Stimulated activated CD4-positive, alpha-beta T cell treated with anti-CD3 and anti-CD28 coated beads, Interleukin-12 subunit alpha, Interleukin-12 subunit beta, amount 100 ng/mL, for 24 hours (primary cell): Measurements from ENCODE around the gene ACBD5.
A peak's percentile ranks its signal among the peaks of the same experiment; 100 is the strongest.
"Not testable (repeated sequence)": the region's sequence is repeated elsewhere in the genome, so short reads cannot be mapped to it uniquely, and the experiment has no call there.

Experiments used
- DNase-seq, 2 experiments: peaks; one replicate each; pipeline ENCODE4 v3.0.0-alpha.2; 2020; ENCODE audit warnings: low read depth in 2 of 2

ACBD5 gene

DNA sequence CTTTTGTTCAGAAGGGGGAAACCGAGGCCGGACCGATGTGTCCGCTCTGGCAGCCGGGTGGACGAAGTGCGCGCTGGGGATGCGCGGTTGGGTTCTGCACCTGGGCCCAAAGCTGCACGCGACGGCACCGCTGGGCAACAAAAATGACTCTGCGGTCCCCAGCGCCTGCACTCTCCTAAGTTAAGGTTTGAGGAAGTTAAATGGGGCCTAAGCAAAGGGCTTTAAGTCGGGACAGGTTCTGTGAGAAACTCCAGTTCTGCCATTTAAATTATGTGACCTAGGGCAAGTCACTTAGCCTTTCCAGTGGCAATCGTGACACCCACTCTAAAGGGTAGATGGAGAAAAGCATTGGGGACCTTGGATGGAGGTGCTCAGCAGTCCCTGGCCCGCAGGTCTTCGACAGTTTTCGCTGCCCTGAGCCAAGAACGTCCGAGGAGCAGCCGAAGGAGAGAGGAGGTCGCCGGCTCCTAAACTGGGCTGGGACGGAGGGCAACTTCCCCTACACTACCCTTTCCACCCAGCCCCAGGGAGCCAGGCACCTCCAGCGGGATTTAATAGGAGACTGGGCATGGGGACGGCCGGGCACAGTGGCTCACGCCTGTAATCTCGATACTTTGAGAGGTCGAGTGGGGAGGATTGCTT lies 534 bp upstream of the ACBD5 start:
- peak in 1 of 2 experiments; percentile 30 for DNase-seq

DNA sequence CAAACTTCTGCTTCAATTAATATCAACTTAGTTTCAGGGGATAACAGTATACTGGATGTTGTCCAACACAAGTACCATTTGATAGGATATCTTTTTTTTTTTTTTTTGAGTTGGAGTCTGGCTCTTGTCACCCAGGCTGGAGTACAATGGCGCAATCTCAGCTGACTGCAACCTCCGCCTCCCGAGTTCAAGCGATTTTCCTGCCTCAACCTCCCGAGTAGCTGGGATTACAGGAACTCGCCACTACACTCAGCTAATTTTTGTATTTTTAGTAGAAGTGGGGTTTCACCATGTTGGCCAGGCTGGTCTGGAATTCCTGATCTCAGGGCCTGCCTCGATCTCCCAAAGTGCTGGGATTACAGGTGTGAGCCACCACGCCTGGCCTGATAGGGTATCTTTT lies 3.1 kb downstream of the ACBD5 start:
- DNase-seq: not testable (repeated sequence)

DNA sequence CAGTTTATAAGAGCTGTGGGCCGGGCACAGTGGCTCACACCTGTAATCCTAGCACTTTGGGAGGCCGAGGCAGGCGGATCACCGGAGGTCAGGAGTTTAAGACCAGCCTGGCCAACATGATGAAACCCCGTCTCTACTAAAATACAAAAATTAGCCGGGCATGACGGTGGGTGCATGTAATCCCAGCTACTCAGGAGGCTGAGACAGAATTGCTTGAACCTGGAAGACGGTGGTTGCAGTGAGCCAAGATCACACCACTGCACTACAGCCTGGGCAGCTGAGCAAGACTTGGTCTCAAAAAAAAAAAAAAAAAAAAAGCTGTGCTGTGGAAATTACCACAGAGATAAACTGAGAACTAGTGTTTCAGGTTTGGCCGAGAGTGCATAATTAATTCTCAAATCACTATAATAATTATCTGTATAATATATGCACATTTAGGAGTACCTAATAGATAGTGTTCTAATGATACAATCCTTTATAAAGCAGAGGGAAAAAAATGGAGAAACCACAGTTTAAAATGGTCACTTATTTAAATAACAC lies 3.9 kb downstream of the ACBD5 start:
- not testable (repeated sequence) for DNase-seq

DNA sequence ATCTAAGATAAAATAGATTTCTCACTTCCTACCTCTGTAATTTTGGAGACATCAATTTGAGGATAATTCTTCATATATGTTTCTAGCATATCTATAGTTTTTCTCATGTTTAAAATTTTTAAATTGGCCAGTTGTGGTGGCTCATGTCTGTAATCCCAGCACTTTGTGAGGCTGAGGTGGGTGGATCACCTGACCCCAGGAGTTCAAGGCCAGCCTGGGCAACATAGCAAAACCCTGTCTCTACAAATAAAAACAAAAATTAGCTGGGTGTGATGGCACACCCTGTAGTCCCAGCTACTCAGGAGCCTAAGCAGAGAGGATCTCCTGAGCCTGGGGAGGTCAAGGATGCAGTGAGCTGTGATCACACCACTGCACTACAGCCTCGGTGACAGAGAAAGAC lies 4.9 kb downstream of the ACBD5 start:
- DNase-seq: no peak

DNA sequence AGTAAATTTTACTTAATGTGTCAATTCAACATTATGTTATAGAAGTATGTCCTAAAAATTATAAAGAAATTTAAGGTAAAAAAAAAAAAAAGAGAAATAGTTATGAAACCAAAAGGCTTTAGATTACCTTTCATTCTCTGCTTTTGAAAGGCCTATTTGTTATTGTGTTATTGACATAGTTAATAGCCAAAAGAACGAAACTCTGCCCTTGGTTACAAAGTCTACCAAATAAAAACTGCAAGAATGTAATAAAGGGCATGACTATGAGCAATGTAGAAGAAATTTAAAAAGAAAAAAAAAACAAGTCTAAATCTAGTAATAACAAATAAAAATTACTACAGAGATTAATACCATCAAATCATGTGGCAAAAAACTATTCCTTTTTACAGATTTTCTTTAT lies 10.6 kb downstream of the ACBD5 start:
- DNase-seq: no peak

DNA sequence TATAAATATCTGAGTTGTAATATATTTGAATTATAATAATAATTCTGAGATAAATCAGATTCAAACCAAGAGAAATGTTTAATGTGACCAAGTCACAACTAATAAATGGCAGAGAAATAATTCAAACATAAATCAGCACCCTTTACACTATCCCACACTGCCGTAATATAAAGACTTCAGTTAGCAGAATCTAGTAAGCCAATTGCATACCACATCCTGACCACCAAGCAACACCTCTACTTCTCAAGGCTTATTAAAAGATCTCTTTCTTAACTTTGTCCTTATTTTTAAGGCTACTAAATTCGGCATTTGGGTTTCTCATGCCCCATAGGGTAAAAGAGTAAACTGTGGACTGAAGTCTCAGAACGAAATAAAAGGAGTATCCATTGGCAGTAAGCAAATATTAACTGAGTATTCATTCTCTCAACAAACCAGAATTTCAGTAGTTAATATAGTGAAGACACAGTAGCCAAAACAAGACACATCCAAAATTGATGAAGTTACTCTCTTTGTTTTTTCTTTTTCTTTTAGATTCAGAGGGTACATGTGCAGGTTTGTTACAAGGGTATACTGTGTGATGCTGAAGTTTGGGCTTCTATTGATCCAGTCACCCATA lies 14.8 kb downstream of the ACBD5 start:
- no peak for DNase-seq

DNA sequence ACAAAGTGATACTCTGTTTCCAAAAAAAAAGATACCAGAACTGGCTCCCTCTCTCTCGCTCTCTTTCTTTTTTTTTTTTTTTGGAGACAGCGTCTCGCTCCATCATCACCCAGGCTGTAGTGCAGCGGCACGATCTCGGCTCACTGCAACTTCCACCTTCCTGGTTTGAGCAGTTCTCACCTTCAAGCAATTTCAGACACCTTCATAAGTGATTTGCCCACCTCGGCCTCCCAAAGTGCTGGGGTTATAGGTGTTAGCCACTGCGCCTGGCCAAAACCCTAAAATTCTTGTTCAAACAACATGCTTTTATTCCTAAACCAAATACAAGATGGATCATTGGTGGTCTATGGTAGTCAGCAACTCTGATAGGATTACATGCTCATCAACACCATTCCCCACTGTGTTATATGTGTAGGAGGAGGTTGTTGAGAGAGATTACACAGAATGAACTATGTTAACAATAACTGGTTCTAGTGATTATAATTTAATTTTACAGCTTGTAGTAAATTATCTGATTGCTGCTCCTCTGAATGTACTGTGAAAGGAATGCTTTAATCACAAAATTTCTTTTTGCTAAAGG lies 15.5 kb downstream of the ACBD5 start:
- no peak for DNase-seq

DNA sequence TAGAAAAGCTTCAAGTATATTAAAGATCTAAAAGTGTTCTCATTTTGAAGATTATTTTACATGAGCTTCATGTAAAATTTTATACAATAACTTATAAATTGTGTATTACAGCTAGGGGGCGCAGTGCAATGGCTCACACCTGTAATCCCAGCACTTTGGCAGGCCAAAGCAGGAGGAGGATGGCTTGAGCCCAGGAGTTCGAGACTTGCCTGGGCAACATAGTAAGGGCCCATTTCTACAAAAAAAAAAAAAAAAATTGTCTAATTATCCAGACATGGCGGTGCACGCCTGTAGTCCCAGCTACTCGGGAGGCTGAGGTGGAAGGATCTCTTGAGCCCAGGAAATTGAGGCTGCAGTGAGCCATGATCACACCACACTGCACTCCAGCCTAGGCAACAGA lies 16.6 kb downstream of the ACBD5 start:
- peak in 1 of 2 experiments; percentile 15 for DNase-seq

DNA sequence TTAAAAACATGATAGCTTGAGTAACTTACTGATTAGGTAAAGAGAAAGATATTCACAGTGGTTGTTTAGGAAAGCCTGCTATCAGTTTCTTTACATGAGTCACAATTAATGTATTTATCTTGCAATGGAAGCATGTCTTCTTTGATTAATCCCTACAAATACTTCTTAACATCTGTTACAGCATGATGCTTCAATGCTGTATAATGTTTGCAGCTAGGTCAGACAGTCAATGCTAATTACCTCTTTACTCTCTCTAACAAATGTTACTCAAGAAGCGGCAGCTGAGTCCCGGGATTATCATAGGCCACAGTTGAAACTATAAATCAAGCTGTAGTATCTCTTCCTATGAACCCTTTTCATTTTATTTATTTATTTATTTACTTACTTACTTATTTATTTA lies 33.2 kb downstream of the ACBD5 start:
- DNase-seq: no peak

DNA sequence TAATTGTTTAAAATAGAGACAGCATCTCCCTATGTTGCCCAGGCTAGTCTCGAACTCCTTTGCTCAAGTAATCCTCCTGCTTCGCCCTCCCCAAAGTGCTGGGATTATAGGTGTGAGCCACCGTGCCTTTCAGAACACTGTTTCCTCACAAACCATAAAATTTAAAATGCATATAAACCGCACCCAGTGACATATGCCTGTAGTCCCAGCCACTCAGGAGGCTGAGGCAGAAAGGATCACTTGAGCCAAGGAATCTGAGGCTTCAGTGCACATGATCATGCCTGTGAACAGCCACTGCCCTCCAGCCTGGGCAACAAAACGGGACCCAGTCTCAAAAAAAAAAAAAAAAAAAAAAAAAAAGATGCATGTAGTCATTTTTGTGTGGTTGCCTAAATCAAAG lies 36.8 kb downstream of the ACBD5 start:
- no peak for DNase-seq

DNA sequence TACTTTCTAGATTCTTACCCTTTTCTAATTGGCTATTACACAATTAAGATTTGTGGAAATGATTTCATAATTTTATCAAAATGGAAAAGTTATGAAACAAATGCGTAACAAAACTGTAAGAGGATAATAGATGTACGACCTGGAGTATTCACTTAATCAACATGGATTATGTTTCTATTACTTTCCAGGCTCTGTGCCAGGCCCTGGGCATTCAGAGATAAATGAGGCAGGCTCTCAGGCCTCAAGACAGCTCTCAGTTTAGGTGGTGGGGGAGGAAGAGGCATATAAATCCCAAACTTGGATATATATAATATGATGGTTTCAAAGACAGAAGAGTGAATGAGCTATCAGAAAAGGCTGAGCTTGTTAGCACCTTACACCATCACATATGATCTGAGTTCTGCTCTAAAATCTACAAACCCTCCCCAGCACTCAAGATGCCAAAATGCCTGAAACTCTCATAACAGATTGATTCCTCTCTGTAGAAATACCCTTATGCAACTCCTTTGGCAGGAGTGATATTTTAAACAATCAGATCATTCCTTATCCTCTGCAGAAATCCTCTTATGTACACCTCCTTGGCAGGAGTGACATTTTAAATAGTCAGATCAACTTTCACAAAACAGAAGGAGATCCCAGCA lies 42.5 kb downstream of the ACBD5 start:
- no peak for DNase-seq

DNA sequence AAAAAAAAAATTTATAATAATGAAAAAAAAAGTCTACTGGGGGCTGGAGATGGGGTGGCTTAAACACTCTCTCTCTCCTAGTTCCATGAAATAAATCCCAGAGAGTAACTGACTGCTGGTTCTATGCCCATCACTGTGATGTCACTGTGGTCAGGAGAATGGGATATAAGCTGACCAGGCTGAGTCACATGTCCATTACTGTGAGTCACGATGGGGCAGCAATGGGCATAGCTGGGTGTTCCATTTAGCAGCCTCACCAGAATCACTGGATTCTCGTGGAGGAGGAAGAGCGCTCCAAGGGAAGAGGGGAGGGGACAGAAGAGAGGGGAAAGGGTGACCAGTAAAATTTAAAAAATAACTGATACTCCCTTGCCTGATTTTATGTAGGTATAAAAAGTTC lies 48.3 kb downstream of the ACBD5 start:
- DNase-seq: no peak

DNA sequence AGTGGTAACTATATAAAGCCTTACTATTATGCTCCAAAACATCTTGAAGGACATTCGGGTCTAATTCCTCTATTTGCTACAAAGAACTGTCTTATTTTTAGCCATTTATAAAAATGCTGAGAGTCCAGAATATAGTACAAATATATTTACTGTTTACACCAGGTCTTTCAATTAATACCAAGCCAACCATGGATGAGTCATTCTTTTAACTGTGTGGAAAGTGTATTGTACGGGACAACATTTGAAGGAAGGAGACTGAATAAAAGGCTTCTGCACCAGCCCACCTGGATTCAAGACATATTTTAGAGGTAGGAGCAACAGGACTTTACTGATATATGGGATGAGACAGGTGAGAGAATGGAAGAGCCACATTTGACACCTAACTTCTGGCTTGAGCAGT lies 50.1 kb downstream of the ACBD5 start:
- no peak for DNase-seq

DNA sequence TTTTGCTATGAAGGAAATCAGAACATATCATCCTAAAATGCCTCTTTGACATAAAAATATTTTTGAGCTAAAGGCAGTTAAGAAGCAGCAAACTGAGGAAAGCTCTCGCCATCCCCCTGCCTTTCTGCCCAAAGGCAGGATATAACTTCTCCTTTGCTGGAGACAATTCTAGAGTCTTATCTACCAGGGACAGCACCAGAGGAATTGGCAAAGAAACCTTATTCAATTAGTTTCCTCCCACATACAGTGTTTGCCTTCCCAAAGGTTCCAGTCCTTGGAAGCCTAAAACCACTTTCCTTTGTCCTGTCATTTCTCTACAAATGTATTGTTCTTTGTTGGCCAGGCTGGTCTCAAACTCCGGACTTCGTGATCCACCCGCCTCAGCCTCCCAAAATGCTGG lies 51.7 kb downstream of the ACBD5 start:
- no peak for DNase-seq

DNA sequence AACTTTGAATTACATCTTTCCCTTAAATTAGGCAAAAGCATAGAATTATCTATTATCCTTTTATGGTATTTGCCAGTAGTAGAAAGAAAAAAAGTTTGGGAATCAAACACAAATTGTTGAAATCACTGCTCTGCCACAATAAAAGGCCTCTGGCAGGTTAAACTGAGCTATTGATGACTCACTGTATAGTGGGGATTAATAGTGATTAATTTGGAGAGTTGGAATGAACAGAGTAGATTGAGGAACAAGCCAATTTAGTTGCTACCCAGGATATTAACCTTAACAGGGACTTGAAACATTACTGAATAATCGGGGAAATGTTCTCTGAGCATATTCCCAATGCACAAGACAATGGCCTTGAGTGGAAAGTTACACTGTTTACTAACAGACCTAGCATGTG lies 52.3 kb downstream of the ACBD5 start:
- no peak for DNase-seq

DNA sequence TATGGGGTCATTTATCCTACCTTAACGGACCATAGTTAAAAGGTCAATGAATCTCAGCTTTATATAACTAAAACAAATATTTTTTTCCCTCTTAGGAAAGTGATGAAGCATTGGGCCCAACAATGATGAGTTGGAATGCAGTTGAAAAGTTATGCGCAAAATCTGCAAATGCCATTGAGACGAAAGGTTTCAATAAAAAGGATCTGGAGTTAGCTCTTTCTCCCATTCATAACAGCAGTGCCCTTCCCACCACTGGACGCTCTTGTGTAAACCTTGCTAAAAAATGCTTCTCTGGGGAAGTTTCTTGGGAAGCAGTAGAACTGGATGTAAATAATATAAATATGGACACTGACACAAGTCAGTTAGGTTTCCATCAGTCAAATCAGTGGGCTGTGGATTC lies 70.7 kb downstream of the ACBD5 start:
- DNase-seq: no peak

DNA sequence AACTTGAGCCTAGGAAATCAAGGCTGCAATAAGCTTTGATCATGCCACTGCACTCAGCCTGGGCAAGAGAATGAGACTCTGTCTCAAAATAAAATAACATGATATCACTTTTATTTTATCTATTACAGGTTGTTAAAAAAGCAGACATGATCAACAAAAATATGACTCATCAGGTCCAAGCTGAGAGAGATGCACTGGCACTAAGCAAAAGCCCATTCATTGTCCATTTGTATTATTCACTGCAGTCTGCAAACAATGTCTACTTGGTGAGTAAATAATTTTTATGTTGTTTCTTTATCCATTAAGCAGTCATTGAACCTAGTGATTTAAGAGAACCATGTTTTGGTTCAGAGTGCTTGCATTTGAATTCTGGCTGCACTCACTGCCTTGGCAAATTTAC lies 82.2 kb downstream of the ACBD5 start:
- DNase-seq: no peak

DNA sequence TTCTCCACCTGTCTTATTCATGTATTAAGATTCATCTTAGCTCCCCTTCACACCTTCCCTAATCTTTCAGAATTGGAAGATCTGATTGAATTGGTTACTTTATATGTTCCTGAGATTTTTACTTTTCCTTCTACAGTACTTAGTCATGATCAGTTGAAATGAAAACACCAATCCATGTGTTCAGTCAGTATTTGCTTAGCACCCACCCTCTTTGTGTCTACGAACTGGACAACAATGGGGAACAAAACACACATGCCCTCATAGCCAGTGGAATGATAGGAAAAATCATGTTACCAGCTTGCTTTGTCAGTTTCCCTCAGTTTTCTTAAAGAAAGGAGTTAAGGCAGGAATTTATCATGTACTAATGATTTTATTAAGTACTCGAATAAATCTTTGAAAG lies 83.4 kb downstream of the ACBD5 start:
- no peak for DNase-seq

DNA sequence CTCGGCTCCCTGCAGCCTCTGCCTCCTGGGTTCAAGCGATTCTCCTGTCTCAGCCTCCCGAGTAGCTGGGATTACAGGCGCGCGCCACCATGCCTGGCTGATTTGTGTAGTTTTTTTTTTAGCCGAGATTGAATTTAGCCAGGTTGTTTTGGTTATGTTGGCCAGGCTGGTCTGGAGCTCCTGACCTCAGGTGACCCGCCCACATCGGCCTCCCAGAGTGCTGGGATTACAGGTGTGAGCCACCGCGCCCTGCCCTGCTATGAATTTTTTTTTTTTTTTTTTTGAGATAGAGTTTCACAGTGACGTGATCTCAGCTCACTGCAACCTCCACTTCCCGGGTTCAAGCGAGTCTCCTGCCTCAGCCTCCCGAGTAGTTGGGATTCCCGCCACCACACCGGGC lies 84.0 kb downstream of the ACBD5 start:
- not testable (repeated sequence) for DNase-seq

DNA sequence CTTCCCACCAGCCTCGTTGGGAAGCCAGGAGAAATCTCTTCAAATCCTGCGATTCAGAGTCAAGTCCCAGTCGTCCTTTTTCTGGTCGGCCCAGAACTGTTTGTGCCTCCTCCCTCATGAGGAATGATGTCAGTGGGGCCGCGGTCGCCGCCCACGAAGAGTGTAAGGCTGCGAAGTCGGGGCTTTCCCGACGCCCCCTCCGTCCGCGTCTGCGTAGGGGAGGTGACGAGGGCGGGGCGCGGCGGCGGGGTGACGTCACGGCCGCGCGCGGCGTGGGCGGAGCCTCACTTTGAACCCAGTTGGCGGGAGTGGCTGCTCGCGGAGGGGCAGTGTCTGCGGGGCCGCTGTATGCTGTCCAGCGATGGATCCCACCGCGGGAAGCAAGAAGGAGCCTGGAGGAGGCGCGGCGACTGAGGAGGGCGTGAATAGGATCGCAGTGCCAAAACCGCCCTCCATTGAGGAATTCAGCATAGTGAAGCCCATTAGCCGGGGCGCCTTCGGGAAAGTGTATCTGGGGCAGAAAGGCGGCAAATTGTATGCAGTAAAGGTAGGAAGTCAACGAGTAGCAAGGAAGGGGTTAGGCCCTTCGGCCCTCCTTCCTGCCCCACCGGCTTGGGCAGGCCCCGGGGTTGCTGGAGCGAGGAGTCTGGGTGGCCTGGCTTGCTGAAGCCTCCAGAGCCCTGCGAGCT lies 85.4 kb downstream of the ACBD5 start, which contains the start of gene MASTL:
MASTL (plus strand) TSS at position 287 of the 689 bp plus-strand sequence; CDS start at position 362, 75 bp downstream.
- peak; percentile 85 to 90 for DNase-seq

DNA sequence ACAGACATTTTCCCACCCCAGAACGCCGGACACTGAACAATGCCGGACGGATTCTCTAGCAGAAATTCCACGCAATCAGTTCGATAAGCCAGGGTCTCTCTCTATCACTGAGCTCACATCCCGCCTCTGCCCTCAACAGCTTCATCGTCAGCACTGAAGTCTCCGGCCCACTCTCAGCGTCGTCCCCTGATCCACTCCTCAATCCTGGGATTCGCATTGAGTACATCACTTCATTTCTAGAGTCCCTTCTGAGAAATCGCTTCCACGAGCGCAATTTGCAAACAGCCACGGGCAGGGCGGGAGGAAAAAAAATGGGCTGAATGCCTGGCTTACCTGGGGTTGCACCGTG lies 86.8 kb downstream of the ACBD5 start:
- DNase-seq: no peak

DNA sequence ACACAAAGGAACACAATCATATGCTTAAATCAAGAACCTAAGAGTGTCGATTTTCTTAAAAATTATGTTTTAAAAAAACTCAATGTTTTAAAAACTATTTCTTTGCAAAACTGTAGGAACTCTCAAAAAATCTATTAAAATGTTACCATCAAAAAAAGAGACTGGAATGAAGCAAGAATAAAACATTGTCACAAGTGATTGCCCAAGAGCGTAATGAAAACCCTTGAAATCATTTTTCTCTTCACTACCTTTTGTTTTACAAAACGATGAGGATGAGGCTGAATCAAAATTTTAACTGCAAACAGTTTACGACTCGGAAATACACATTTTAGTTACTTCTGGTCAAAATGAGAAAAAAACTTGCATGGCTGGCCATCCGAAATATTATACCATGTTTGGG lies 87.3 kb downstream of the ACBD5 start:
- DNase-seq: no peak
